NCI-H1694 treated with DMSO at 0.1 percent for 48 hours (cell line): ENCODE results near the gene FBLN1.

Source experiments
- DNase-seq: peaks from one replicate; lab custom pipeline; 2025; lab: John Stamatoyannopoulos, UW

FBLN1 gene

GRCh38 chr22:45504373-45505341 lies 2.0 kb downstream of the FBLN1 start:
- DNase-seq, result peak; percentile 23

- DNase-seq, result no peak
These were observed 3.5 kb downstream of the FBLN1 start for GRCh38 chr22:45505991-45506747.

- DNase-seq, result no peak
These were observed 4.2 kb downstream of the FBLN1 start for GRCh38 chr22:45506816-45507360.

- no peak for DNase-seq
These were observed 5.1 kb downstream of the FBLN1 start for GRCh38 chr22:45507798-45508197.

GRCh38 chr22:45508814-45509213 lies 6.1 kb downstream of the FBLN1 start:
- DNase-seq, result no peak

GRCh38 chr22:45510376-45511232 lies 7.9 kb downstream of the FBLN1 start:
- DNase-seq, result no peak

GRCh38 chr22:45511847-45512261 lies 9.2 kb downstream of the FBLN1 start:
- no peak for DNase-seq

GRCh38 chr22:45512363-45512762 lies 9.7 kb downstream of the FBLN1 start:
- no peak for DNase-seq

- no peak for DNase-seq
These were observed 13.0 kb downstream of the FBLN1 start for GRCh38 chr22:45515676-45516075.

- no peak for DNase-seq
These were observed 13.5 kb downstream of the FBLN1 start for GRCh38 chr22:45516163-45516562.

GRCh38 chr22:45516923-45517675 lies 14.4 kb downstream of the FBLN1 start:
- DNase-seq, result no peak

GRCh38 chr22:45518136-45518535 lies 15.5 kb downstream of the FBLN1 start:
- DNase-seq, result no peak

GRCh38 chr22:45518580-45518991 lies 15.9 kb downstream of the FBLN1 start:
- DNase-seq, result no peak

GRCh38 chr22:45521178-45521577 lies 18.5 kb downstream of the FBLN1 start:
- no peak for DNase-seq

GRCh38 chr22:45522462-45522861 lies 19.8 kb downstream of the FBLN1 start:
- no peak for DNase-seq

GRCh38 chr22:45524157-45524556 lies 21.5 kb downstream of the FBLN1 start:
- DNase-seq, result no peak

GRCh38 chr22:45524966-45525365 lies 22.3 kb downstream of the FBLN1 start:
- DNase-seq, result no peak

GRCh38 chr22:45525480-45525879 lies 22.8 kb downstream of the FBLN1 start:
- DNase-seq, result no peak

- DNase-seq, result no peak
These were observed 23.6 kb downstream of the FBLN1 start for GRCh38 chr22:45526281-45526680.

GRCh38 chr22:45526768-45527360 lies 24.2 kb downstream of the FBLN1 start:
- no peak for DNase-seq

GRCh38 chr22:45527456-45527855 lies 24.8 kb downstream of the FBLN1 start:
- DNase-seq, result no peak
